Measurements from ENCODE around the gene NAV1.
A peak's percentile ranks its signal among the peaks of the same experiment; 100 is the strongest.
"Not testable (repeated sequence)": the region's sequence is repeated elsewhere in the genome, so short reads cannot be mapped to it uniquely, and the experiment has no call there.

NAV1 gene

GRCh38 chr1:201503397-201504176, 35.3 kb upstream of the NAV1 start:
- DNase-seq = no peak

DNA sequence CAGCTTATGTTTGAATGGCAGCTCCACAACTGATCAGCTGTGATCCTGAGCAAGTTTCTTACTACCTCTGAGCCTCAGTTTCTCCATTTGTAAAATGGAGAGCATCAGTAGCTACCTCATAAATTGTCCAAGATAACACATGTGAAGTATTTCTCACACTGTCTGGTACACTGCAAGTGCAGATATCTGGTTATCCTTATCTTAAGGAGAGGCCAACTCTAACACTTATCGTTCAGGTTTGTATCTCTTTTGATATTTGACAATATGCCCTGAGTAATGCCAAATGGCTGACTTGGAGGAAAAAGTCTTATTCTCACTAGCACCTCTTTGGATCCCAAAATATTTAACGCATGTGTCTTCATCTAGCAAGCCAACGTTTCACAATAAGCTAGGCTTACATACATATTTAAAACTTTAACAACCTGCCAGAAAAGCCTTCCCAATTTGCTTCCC, 34.7 kb upstream of the NAV1 start:
- DNase-seq = no peak

DNA sequence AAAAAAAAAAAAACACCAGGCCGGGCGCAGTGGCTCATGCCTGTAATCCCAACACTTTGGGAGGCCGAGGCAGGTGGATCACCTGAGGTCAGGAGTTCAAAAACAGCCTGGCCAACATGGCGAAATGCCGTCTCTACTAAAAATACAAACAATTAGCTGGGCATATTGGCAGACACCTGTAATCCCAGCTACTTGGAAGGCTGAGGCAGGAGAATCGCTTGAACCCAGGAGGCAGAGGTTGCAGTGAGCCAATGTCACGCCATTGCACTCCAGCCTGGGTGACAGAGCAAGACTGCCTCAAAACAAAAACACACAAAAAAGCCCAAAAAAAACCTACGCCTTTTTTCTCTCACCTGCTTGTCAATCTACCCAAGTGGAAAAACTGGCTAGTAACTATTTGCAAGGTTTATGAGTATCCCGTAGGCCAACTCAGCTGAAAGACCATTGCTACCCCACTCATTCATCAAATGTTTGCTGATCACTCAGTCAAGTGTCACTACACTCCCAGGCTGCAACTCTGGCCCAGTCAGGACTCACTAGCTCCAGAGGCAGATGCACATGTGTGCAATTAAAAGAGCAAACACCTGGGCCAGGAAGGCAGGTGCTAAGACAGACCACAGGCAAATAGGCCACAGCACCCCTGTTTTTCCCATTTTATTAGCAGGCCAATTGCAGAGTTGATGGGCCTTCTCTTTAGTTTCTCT, 34.0 kb upstream of the NAV1 start:
- DNase-seq = no peak

GRCh38 chr1:201505503-201505890, 33.4 kb upstream of the NAV1 start:
- DNase-seq = peak; percentile 42

DNA sequence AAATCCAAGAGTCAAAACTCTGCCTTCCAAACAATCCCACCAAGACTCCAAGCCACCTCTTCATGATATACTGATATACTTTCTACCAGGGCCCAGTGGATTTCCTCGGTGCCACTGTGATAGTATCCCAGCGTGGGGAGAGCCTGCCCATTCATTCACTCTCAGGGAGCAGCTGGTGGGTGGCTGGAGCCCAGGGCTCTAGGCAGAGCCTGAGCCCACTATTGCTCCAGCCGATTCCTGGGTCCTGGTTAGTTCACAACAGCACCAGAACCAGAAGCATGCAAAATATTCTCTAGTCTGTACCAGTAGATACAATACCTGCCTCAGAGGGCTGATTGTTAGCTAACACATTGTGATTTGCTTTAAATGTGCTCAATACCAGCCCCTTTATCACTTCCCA, 32.8 kb upstream of the NAV1 start:
- no peak for DNase-seq

GRCh38 chr1:201506557-201507359, 32.2 kb upstream of the NAV1 start, which contains the start of gene CSRP1:
TSS of gene CSRP1 (minus strand) at chr1:201507123. CDS start at chr1:201496303, 10,820 bp downstream.
- DNase-seq = peak; percentile 72

GRCh38 chr1:201507360-201507675, 31.6 kb upstream of the NAV1 start:
- no peak for DNase-seq

- DNase-seq = no peak
Measured at GRCh38 chr1:201508809-201509208, 30.1 kb upstream of the NAV1 start.

DNA sequence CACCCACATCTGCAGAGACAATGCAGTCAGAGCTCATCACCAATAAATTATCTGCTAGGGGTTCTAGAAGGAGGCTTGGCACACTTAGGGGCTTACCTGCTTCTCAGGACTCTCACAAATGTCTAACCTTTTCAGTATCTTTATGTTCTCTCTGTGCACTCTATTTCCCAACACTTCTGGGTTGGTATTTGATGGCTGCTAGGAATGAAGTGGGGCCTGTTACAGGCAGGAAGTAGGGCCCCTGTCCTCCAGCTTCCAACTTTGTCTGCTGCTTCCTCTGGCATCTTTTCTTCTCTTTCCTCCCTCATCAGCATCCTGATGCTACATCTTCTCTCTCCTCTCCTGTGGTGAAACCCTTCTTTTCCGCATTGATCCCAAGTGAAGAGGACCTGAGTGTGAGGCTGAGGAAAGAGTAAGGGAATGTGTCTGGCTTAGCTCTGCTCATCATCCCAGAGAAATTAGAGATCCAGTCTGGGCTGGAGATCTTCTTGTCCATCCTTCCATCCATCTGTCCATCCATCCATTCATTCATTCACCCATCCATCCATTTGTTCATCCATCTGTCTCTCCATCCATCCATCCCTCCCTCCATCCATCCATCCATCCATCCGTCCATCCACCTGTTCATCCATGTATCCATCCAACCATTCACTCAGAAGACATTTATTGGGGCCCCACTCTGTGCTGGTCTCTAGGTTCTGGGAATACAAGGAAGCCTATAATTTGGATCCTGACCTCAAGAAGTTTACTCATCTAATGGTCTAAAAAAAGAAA, 29.1 kb upstream of the NAV1 start:
- DNase-seq = no peak

DNA sequence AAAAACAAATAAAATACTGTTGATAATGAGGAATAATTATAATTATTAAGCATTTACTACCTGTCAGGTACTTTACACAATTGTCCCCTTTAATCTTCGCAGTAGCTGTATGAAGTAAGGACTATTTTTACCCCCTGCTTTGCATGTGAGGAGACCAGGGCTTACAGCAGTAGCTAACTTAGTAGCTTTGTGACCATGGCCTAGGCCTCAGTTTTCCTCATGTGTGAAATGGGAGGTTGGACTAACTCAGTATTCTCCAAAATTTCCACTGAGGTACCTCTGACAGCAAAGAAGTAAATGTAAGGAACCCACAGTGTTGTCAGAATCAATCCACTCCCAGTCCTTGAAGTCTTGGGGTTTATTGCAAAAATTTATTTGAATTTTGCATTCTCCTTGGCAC, 28.2 kb upstream of the NAV1 start:
- no peak for DNase-seq

- DNase-seq = no peak
Measured at GRCh38 chr1:201511396-201511940, 27.5 kb upstream of the NAV1 start.

- no peak for DNase-seq
Measured at GRCh38 chr1:201511941-201512539, 26.9 kb upstream of the NAV1 start.

- DNase-seq = no peak
Measured at GRCh38 chr1:201513498-201514243, 25.3 kb upstream of the NAV1 start.

GRCh38 chr1:201514466-201514865, 24.5 kb upstream of the NAV1 start:
- DNase-seq = no peak

DNA sequence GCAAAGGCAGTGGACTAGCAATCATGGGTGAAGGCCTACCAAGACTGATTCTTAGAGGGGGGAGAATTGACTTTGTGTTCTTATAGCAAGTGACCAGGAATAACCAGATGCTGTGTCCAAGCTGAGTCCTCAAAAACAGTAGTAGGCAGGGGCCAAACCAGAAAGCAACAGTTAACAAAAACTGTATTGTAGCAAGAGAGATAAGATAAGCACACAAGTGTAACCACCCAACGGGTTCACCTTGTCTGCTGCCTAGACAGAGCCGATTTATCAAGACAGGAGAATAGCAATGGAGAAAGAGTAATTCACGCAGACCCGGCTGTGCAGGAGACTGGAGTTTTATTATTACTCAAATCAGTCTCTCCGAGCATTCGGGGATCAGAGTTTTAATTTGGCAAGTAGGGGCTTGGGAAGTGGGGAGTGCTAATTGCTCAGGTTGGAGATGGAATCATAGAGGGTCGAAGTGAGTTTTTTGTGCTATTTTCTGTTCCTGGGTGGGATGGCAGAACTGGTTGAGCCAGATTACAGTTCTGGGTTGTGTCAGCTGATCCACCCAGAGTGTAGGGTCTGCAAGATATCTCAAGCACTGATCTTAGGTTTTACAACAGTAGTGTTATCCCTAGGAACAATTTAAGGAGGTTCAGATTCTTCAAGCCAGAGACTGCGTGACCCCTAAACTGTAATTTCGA, 23.7 kb upstream of the NAV1 start:
- no peak for DNase-seq

GRCh38 chr1:201515895-201516294, 23.0 kb upstream of the NAV1 start:
- DNase-seq = no peak

- DNase-seq = no peak
Measured at GRCh38 chr1:201516511-201517127, 22.3 kb upstream of the NAV1 start.

- no peak for DNase-seq
Measured at GRCh38 chr1:201517631-201518030, 21.3 kb upstream of the NAV1 start.

DNA sequence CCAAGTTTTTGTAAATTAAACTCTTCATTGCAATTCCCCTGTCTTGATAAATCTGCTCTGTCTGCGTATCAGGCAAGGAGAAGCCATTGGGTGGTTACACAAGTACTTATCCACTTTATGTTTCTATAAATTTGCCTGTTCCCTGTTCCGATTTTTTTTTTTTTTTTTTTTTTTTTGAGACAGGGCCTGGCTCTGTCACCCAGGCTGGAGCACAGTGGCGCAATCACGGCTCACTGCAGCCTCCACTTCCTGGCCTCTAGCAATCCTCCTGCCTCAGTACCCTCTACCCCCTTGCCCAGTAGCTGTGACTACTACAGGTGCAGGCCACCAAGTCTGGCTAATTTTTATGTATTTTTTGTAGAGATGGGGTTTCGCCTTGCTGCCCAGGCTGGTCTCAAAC, 20.9 kb upstream of the NAV1 start:
- DNase-seq = no peak

DNA sequence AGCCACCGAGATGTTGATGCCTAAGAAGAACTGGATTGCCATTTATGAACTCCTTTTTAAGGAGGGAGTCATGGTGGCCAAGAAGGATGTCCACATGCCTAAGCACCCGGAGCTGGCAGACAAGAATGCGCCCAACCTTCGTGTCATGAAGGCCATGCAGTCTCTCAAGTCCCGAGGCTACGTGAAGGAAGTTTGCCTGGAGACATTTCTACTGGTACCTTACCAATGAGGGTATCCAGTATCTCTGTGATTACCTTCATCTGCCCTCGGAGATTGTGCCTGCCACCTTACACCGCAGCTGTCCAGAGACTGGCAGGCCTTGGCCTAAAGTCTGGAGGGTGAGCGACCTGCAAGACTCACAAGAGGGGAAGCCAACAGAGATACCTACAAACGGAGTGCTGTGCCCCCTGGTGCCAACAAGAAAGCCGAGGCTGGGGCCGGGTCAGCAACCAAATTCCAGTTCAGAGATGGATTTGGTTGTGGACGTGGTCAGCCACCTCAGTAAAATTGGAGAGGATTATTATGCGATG, 18.8 kb upstream of the NAV1 start:
- not testable (repeated sequence) for DNase-seq
